ENCODE measurements around the gene GPBP1. TPM values are rescaled to one million over a fixed set of nuclear protein-coding genes. Genes with fewer than 3 reads are reported as not detected.
A peak's percentile ranks its signal among the peaks of the same experiment; 100 is the strongest.

Gene GPBP1
- total and polyA plus RNA-seq, 8 donors, result 55.3 to 171 (median 148) TPM

DNA sequence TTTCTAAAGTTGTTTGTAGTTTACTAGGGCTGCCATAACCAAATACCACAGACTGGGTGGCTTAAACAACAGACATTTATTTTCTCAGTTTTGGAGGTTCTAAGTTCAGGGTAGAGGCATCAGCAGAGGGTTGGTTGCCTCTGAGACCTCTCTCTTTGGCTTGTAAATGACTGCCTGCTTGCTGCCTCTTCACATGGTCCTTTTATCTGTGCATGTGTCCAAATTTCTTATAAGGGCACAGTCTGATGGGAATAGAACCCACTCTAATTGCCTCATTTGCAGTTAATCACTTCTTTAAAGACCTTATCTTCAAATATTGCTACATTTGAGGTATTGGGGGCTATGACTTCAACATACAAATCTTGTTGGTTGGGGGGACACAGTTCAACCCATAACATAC is 36.8 kb downstream of the GPBP1 start:
- TF ChIP-seq, protein P1, sequence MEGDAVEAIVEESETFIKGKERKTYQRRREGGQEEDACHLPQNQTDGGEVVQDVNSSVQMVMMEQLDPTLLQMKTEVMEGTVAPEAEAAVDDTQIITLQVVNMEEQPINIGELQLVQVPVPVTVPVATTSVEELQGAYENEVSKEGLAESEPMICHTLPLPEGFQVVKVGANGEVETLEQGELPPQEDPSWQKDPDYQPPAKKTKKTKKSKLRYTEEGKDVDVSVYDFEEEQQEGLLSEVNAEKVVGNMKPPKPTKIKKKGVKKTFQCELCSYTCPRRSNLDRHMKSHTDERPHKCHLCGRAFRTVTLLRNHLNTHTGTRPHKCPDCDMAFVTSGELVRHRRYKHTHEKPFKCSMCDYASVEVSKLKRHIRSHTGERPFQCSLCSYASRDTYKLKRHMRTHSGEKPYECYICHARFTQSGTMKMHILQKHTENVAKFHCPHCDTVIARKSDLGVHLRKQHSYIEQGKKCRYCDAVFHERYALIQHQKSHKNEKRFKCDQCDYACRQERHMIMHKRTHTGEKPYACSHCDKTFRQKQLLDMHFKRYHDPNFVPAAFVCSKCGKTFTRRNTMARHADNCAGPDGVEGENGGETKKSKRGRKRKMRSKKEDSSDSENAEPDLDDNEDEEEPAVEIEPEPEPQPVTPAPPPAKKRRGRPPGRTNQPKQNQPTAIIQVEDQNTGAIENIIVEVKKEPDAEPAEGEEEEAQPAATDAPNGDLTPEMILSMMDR (IDR thresholded peaks at IDR 0.05), result no peak
- Histone ChIP-seq H3K36me3 (peaks cover 0 to 26% of the 10 kb centered on the region in 2 donors), H3K9me3 (no peaks in the 10 kb centered on the region), H3K27ac (no peak overlapping the region), H3K27me3 (no peaks in the 10 kb centered on the region), H3K4me3 (no peak overlapping the region), H3K4me1 (peaks cover 4 to 51% of the 10 kb centered on the region in 2 donors)
- DNase-seq (no peak), ATAC-seq (no peak)
- intact Hi-C loops (cut with DNase I), result no loop called here

GRCh38 chr5:57211039-57211438 is 37.2 kb downstream of the GPBP1 start:
- Histone ChIP-seq H3K27ac (no peak overlapping the region), H3K4me3 (no peak overlapping the region), H3K27me3 (no peaks in the 10 kb centered on the region), H3K36me3 (peaks cover 0 to 26% of the 10 kb centered on the region in 2 donors), H3K4me1 (peaks cover 4 to 52% of the 10 kb centered on the region in 2 donors), H3K9me3 (no peaks in the 10 kb centered on the region)
- ATAC-seq, result no peak
- DNase-seq, result no peak
- intact Hi-C loops (cut with DNase I), result no loop called here
- TF ChIP-seq, protein P1 (IDR thresholded peaks at IDR 0.05), result no peak

GRCh38 chr5:57215629-57216195 is 41.9 kb downstream of the GPBP1 start:
- intact Hi-C loops (cut with DNase I), result no loop called here
- peak; percentile 45 for ATAC-seq
- H3K27ac ChIP-seq, result no peak overlapping the region

DNA sequence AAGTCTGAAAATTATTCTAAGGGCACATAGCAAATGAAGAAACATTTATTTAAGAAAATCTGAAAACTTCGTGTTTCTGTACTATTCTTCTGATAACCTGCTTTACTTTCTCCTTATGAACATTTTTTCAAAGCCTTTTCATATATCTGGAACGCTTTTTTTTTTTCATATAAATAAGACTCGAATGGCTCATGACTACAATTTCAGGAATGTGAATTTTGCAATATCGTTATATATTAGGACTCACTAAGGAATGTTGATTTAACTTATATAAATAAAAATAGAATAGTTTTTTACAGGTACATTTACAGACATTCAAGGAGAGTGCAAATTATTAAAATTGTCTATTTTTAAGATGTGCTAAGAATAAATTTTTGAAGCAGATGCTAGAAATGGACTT is 42.9 kb downstream of the GPBP1 start:
- ATAC-seq (no peak), DNase-seq (no peak)
- Histone ChIP-seq H3K9me3 (no peaks in the 10 kb centered on the region), H3K4me1 (peaks cover 0 to 28% of the 10 kb centered on the region in 2 donors), H3K27ac (no peak overlapping the region), H3K4me3 (no peak overlapping the region), H3K36me3 (peaks cover 0 to 30% of the 10 kb centered on the region in 2 donors), H3K27me3 (no peaks in the 10 kb centered on the region)
- intact Hi-C loops (cut with DNase I), result no loop called here
- TF ChIP-seq, protein P1 (IDR thresholded peaks at IDR 0.05), result no peak

More at GRCh38 chr5:57215629-57216195, 41.9 kb downstream of the GPBP1 start:
- Histone ChIP-seq H3K4me3 (no peak overlapping the region), H3K27me3 (no peaks in the 10 kb centered on the region), H3K9me3 (no peaks in the 10 kb centered on the region), H3K4me1 (peaks cover 0 to 27% of the 10 kb centered on the region in 2 donors), H3K36me3 (peaks cover 0 to 35% of the 10 kb centered on the region in 2 donors)
- DNase-seq, result no peak
- TF ChIP-seq, protein P1 (IDR thresholded peaks at IDR 0.05), result no peak

GRCh38 chr5:57219386-57219785 is 45.5 kb downstream of the GPBP1 start:
- Histone ChIP-seq H3K9me3 (no peaks in the 10 kb centered on the region), H3K4me3 (no peak overlapping the region), H3K27ac (no peak overlapping the region), H3K36me3 (peaks cover 0 to 31% of the 10 kb centered on the region in 2 donors), H3K27me3 (no peaks in the 10 kb centered on the region), H3K4me1 (peaks cover 0 to 32% of the 10 kb centered on the region in 2 donors)
- ATAC-seq (no peak), DNase-seq (no peak)
- TF ChIP-seq, protein P1 (IDR thresholded peaks at IDR 0.05), result no peak
- intact Hi-C loops (cut with DNase I), result no loop called here

Data from left lung (tissue), 10 donors.